GM06990 (cell line): ENCODE results near the gene PANK1.

Experiments
- DNase-seq: peaks from one replicate; pipeline ENCODE4 v3.0.0-alpha.2; 2011; ENCODE audit not compliant: insufficient read length; ENCODE audit errors: extremely low read depth
- H3K27me3 ChIP-seq: replicated peaks from 2 replicates; pipeline ENCODE4 v1.6.0; 2011; ENCODE audit warnings: low read length; ENCODE audit not compliant: control insufficient read depth, insufficient read depth
- H3K36me3 ChIP-seq: 2 replicates; pipeline ENCODE4 v1.5.1; 2011; ENCODE audit warnings: low read length; ENCODE audit not compliant: control insufficient read depth, insufficient read depth
- H3K4me3 ChIP-seq: replicated peaks from 2 replicates; pipeline ENCODE4 v1.5.1; 2011; ENCODE audit warnings: low read depth, mild to moderate bottlenecking, control low read depth, low read length
- TF ChIP-seq, protein P1 (sequence below): IDR thresholded peaks from 2 replicates; pipeline ENCODE4 v1.5.1; 2011; ENCODE audit warnings: low read length, control low read depth, mild to moderate bottlenecking, inconsistent platforms; ENCODE audit not compliant: insufficient read depth, poor library complexity, severe bottlenecking

The PANK1 gene

DNA sequence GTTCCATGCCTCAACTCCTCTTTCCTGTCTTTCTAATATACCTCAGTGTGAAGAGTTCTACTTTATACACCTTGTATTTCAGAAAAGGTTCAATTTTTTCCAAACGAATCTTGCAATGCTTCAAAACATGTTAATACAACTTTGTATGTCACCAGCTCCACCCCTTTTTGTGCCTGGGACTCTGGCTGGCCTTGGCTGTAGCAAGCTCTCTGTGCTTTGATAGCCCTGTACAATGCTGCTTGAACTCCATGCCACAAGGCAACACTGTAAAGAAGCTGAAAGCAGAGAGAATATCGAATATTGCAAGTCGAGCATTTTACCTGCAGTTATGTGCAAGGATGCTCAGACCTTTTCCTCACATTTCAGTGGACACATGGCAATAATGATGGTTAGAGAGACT, 52.5 kb downstream of the PANK1 start:
- TF ChIP-seq, protein P1, sequence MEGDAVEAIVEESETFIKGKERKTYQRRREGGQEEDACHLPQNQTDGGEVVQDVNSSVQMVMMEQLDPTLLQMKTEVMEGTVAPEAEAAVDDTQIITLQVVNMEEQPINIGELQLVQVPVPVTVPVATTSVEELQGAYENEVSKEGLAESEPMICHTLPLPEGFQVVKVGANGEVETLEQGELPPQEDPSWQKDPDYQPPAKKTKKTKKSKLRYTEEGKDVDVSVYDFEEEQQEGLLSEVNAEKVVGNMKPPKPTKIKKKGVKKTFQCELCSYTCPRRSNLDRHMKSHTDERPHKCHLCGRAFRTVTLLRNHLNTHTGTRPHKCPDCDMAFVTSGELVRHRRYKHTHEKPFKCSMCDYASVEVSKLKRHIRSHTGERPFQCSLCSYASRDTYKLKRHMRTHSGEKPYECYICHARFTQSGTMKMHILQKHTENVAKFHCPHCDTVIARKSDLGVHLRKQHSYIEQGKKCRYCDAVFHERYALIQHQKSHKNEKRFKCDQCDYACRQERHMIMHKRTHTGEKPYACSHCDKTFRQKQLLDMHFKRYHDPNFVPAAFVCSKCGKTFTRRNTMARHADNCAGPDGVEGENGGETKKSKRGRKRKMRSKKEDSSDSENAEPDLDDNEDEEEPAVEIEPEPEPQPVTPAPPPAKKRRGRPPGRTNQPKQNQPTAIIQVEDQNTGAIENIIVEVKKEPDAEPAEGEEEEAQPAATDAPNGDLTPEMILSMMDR, result no peak
- H3K27me3 ChIP-seq, result no peaks in the 10 kb centered on the region
- no peak for DNase-seq
- H3K4me3 ChIP-seq, result no peak overlapping the region
- peaks cover 3% of the 10 kb centered on the region for H3K36me3 ChIP-seq

DNA sequence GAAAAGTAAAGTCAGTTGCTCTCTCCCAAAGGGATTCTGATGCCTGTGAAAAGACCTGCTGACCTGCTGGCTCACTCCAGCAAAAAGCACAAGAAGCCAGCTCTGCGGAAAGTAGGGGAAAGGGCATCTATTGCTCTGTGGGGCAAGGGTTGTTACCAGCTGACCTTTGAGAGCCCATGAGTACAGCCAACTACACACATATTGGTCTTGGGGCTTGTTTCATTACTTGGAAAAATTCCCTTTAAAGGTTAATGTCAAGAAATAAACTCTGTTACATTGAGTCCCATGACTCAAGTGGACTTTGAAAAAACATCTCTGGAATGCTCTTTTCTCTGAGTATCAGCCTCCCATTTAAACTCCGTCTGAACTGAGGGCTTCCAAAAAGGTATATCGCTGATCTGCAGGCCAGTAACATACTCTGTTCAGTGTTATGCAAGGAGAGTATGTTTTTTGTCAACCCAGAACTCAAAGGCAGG, 53.2 kb downstream of the PANK1 start:
- no peak overlapping the region for H3K4me3 ChIP-seq
- no peak for DNase-seq
- TF ChIP-seq, protein P1, result no peak
- peaks cover 3% of the 10 kb centered on the region for H3K36me3 ChIP-seq
- H3K27me3 ChIP-seq, result no peaks in the 10 kb centered on the region

DNA sequence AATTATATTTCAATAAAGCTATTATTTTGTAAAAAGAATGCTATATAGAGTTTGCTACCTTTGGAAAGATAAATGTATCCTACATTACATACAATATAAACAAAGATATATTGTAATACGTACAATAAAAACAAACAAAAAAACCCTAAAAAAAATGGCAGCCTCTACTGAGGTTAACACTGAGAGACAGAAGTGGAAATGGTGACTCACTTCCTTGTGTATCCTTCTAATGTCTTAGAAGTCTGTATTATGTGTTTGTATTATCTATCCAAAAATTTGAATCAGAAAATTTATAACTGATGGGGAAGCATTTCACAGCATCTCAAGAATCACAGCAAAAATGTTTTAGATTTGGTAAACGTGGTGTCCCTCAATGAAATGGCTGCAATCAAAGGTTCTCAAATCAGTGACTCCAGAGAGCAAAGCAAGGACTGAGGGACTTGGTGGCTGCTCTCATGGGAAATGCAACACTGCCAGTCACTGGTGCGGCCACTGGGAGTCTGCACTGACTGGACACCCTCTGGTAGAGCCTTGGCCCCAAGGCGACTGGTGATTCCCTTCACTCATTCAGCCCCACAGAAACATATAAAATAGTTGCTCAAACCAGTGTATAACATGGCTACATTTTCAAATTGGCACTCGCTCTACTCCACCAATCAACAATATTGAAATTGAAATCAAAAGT, 53.8 kb downstream of the PANK1 start:
- H3K36me3 ChIP-seq, result peaks cover 3% of the 10 kb centered on the region
- no peak for DNase-seq

DNA sequence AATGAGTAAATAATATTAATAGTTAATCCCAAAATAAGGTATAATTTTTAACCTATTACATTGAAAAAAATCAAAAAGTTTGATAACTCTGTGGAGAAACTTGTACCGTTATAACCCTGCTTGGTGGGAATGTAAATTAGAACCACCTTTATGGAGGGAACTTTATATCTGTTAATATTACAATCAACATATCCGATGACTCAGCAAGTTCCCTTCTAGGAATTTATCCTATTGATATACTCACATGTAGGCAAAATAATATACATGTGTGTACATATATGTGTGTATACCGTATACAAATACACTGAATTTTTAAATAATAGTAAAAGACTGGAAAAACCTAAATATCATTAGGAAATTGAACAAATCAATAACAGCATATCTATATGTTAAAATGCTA, 54.7 kb downstream of the PANK1 start:
- H3K36me3 ChIP-seq, result peaks cover 3% of the 10 kb centered on the region
- H3K27me3 ChIP-seq, result no peaks in the 10 kb centered on the region
- TF ChIP-seq, protein P1, result no peak
- no peak overlapping the region for H3K4me3 ChIP-seq
- no peak for DNase-seq

More for the DNA sequence above, 53.8 kb downstream of the PANK1 start:
- no peak overlapping the region for H3K4me3 ChIP-seq
- TF ChIP-seq, protein P1, result no peak
- H3K27me3 ChIP-seq, result no peaks in the 10 kb centered on the region

DNA sequence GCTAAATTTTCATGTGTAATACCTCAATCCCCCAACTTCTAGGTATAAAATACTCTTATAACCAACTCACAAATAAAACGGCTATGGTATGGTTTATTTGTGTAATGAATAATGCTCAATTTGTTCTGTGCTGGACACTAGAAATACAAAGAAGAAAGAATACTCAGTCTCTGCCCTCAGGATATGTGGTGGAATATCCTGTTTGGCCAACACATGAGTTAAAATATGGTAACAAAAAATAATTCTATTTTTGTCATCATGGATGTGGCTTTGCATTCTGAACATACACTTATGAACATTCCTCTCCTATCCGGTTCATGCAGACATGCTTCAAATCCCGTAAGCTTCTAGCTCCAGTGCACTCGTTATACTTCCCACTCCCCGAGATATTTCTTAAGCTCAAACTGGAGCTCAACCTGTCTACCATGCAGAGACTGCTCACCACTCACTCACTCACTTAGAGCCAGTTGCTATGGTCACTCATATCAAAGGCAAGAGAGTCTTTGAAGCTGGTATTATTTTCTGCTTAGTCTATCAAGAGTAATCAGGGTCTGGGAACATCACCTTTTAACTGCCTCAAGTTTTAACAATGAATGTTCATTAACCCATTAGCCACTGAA, 55.8 kb downstream of the PANK1 start:
- DNase-seq, result no peak
- H3K4me3 ChIP-seq, result no peak overlapping the region
- peaks cover 3% of the 10 kb centered on the region for H3K36me3 ChIP-seq
- TF ChIP-seq, protein P1, result no peak
- no peaks in the 10 kb centered on the region for H3K27me3 ChIP-seq
